HCT116 (cell line): ENCODE data around the gene CTCF. TPM values are rescaled to one million over a fixed set of nuclear protein-coding genes. Genes with fewer than 3 reads are reported as not detected.

Experiments
- CTCF ChIP-seq, 3 experiments: fragments of 200-600 bp in 1 of 3; sonication (generic) in 1 of 3; IDR thresholded peaks in 2 of 3; conservative IDR thresholded peaks in 1 of 3; 2 replicates each; pipeline ENCODE4 v1.5.1; 2012 to 2017; ENCODE audit warnings: low read depth in 2 of 3, low read length in 2 of 3, antibody characterized with exemption in 1 of 3, borderline replicate concordance in 1 of 3, control low read depth in 1 of 3, mild to moderate bottlenecking in 1 of 3, mixed read lengths in 1 of 3, mixed run types in 1 of 3, moderate library complexity in 1 of 3; ENCODE audit not compliant: insufficient read depth in 1 of 3
- EGR1 ChIP-seq: IDR thresholded peaks from 2 replicates; pipeline ENCODE4 v1.6.1; 2012; ENCODE audit warnings: low read depth
- EZH2 ChIP-seq: fragments of 200-600 bp; sonication (generic); IDR thresholded peaks from 2 replicates; pipeline ENCODE4 v1.6.1; 2017; ENCODE audit warnings: antibody characterized with exemption, mixed run types
- RAD21 ChIP-seq: IDR thresholded peaks from 2 replicates; pipeline ENCODE4 v1.6.1; 2012; ENCODE audit warnings: low read depth, mild to moderate bottlenecking
- REST ChIP-seq: IDR thresholded peaks from 2 replicates; pipeline ENCODE4 v1.6.1; 2012; ENCODE audit warnings: low read depth
- ZNF274 ChIP-seq: fragments of 200-500 bp; sonication (Bioruptor generic); IDR thresholded peaks from 2 replicates; pipeline ENCODE4 v1.6.1; 2014; ENCODE audit warnings: mild to moderate bottlenecking, low read depth, low read length, inconsistent platforms
- total RNA-seq: library from RNA; stranded (reverse); gene quantifications from one replicate; pipeline ENCODE4 v1.2.1, GENCODE V29; 2021; ENCODE audit not compliant: unreplicated experiment

CTCF gene
- total RNA-seq, 1 experiment from 2014 or later, result 48.3 TPM

GRCh38 chr16:67561824-67562525, 351 bp upstream of the CTCF start (continued):
- TF ChIP-seq EGR1, result peak; percentile 40; the same call in 1 of the 2 replicates
- no peak for TF ChIP-seq REST
- no peak for TF ChIP-seq RAD21
- no peak for TF ChIP-seq CTCF (IDR thresholded peaks at IDR 0.05 in 2 of 3, conservative IDR thresholded peaks at IDR 0.05 in 1 of 3; ENCODE audit: borderline replicate concordance in 1 of 3, insufficient read depth in 1 of 3, low read depth in 2 of 3, low read length in 2 of 3)
- no peak for TF ChIP-seq ZNF274
- TF ChIP-seq EZH2, result no peak
